GM18508 (cell line): ENCODE results near the gene FOXO4.
A peak's percentile ranks its signal among the peaks of the same experiment; 100 is the strongest.
"Not testable (repeated sequence)": the region's sequence is repeated elsewhere in the genome, so short reads cannot be mapped to it uniquely, and the experiment has no call there.

Source experiments
- ATAC-seq: cut with Tn5 transposase; IDR thresholded peaks from one replicate; pipeline ENCODE4 v1.9.1; 2021; ENCODE audit warnings: moderate number of reproducible peaks; ENCODE audit not compliant: insufficient read depth, unreplicated experiment

The FOXO4 gene, protein sequence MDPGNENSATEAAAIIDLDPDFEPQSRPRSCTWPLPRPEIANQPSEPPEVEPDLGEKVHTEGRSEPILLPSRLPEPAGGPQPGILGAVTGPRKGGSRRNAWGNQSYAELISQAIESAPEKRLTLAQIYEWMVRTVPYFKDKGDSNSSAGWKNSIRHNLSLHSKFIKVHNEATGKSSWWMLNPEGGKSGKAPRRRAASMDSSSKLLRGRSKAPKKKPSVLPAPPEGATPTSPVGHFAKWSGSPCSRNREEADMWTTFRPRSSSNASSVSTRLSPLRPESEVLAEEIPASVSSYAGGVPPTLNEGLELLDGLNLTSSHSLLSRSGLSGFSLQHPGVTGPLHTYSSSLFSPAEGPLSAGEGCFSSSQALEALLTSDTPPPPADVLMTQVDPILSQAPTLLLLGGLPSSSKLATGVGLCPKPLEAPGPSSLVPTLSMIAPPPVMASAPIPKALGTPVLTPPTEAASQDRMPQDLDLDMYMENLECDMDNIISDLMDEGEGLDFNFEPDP

GRCh38 chrX:71095555-71095980, at the start of gene FOXO4:
TSS of gene FOXO4 (plus strand) at chrX:71095851. CDS start at chrX:71096529, 678 bp downstream.
- no peak for ATAC-seq

DNA sequence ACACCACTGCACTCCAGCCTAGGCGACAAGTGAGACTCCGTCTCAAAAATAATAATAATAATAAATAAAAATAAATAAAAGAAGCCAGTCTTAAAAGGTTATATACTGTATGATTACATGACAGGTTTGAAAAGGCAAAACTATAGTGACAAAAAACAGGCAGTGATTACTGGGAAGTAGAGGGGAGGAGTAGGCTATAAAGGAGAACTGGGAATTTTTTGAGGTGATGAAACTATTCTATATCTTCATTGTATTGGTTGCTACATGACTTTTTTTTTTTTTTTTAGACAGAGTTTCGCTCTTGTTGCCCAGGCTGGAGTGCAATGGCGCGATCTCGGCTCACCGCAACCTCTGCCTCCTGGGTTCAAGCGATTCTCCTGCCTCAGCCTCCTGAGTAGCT, 47.8 kb upstream of the FOXO4 start:
- not testable (repeated sequence) for ATAC-seq

- ATAC-seq: no peak
Measured at GRCh38 chrX:71052721-71053120, 42.9 kb upstream of the FOXO4 start.

- ATAC-seq: peak; percentile 96
Measured at GRCh38 chrX:71053217-71053621, 42.4 kb upstream of the FOXO4 start.

DNA sequence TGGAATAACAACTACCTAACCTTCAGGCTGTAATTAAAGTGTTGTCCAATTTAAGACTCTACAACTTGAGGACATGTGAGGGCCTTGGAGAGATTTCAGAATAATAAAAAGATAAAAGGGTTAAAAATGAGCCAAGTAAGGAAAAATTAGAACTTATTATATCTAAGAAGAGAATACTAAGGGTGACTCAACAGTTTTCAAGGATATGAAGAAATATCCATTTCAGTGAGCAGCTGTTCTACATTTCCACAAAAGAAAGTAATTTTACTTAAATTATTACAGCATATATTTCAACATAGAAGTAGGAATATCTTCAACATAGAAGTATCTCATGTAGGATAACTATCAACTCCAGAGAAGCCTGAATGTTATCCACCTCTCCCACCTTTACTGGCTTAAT, 38.8 kb upstream of the FOXO4 start:
- no peak for ATAC-seq

- no peak for ATAC-seq
Measured at GRCh38 chrX:71057848-71058530, 37.7 kb upstream of the FOXO4 start.

DNA sequence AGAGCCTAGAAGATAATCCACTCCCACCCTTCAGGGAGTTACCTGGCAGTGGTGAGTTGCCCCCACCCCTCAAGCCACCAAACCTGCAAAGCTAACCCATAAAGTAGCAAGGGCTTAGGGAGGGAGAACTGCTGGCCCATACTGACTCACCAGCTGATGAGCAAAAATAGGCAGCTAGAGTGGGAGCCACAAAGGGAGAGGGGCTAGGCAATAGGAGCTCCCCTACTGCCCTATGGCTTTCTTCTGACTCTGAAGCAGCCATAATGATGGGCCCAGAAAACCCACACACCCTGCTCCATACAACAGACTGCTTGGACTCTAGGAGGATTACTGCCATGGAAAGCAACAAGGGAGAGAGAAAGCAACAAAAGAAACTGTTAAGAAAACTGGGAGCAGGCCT, 35.5 kb upstream of the FOXO4 start:
- no peak for ATAC-seq

DNA sequence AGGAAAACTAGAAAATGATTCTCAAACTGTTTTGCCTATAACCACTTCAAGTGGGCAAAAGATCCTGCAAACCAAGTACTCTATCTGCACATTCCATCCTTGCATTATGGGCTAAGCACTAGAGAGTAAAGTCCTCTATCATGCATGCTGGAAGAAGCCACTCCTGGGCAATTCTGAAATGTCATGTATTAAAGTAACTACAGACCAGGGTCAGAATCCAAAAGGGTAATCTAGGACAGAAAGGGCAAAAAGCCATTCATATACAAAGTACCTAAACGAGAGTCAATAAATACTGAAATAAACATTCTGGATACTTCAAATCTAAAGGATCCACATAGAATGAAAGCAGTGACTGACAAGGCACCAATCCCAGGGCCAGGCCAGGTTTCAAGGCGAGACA, 28.6 kb upstream of the FOXO4 start:
- ATAC-seq: no peak

DNA sequence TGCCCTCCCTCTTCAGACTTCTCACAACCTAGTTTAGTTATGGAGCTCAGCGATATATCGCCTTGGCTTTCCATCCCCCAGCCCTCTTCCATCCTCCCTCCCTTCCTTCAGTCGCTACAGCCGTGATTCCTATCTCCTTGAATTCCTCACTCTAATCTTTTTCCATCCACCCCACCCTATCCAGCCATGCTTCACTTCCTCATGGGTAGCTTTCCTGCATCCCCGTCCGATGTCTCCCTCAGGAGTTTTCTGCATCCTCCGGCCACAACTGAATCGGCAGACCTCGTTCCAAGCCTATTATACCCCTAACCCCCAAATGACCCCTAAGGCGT, 28.0 kb upstream of the FOXO4 start:
- ATAC-seq: no peak

- ATAC-seq: peak; percentile 93
Measured at GRCh38 chrX:71068044-71068918, 27.4 kb upstream of the FOXO4 start, which contains the start of gene SNX12. TSS of gene SNX12 (minus strand) at chrX:71068334. CDS start at chrX:71068306, 28 bp downstream.

DNA sequence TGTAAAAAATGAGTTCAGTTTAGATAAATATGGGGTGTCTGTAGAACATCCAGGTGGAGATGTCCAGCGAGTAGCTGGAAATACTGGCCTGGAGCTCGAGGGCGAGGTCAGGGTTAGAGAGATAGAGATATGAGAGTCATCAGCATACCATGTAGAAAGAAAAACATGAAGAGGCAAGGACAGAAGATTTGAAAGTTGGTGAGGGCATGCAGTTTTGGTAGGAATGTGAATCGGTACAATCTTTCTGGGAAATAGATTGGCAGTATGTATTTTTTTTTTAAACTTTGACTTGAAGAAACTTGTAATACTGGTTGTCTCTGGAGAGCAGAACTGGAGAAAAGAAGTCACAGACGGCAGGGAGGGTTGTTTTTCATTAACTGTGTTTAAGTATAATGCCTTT, 25.1 kb upstream of the FOXO4 start:
- no peak for ATAC-seq

DNA sequence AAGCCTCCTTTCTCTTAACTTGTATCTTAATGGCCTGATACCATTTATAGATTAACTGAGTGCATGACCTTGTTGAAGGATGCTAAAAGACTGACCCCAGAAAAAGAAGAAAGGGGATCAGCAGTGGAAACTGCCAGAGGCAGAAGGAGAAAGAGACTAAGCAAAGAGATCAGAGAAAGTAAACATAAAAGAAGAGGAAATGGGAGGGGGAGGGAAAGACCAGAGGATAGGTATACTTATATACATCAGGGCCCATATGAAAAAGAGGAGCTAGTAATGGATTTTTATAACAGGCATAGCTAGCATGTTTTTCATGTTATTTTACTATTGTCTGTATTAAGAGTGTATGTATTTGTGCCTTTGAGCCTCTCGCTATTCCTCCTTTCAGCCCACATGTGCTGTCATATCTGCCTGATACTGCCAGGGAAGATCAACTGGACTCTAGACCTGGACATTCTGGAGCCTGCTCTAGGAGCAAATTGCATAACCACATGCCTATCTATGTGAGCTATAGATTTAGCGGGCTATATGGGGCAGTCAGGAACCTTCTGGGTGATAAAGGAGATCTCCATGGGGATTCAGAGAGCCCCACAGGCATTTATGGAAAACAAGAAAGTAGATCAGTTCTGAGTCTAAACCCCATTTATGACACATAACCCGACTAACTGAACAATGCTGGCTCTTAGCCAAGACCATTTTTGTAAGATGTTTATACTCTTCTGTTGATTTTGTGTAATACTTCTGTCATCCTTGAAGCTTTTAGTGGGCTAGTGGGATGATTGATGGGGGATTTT, 14.1 kb upstream of the FOXO4 start:
- no peak for ATAC-seq

DNA sequence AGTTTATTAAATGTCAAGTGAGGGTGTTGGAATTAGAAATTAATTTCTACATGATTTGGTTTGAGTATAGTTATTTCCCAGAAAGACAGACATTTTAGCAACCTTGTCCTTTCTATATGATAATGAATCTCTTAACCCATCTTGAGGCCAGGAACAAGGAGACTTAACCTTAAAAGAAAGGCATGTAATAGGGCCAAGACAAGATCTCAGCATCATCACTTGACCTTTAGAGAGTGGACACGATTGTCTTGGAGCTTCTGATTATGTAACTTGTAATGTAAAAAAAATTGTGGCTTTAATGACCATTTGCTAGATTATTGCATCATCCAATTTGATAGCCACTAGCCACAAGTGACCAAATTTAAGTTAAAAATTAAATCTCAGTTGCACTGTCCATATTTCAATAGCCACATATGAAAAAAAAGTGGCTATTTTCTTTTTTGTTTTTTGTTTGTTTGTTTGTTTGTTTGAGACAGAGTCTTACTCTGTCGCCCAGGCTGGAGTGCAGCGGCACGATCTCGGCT, 13.5 kb upstream of the FOXO4 start:
- ATAC-seq: no peak

GRCh38 chrX:71082822-71083221, 12.8 kb upstream of the FOXO4 start:
- ATAC-seq: no peak

DNA sequence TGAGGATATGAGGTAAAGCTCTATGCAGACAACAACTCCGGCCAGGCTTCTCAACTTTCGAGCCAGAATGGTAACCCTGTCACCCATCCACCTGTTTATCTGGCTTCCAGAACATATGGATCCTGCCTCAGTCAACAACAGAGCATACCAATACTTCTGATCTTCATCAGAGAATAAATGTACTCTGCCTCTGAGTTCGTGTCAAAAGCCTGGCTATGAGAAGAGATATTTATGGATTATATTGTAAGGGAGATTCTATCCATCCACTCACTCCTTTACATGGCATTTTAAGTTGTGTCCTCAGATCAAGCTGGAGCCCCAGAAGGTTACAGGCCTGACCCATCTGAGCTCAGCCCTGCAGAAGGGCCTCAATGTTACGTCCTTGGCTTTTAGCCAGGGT, 9.8 kb upstream of the FOXO4 start:
- no peak for ATAC-seq

DNA sequence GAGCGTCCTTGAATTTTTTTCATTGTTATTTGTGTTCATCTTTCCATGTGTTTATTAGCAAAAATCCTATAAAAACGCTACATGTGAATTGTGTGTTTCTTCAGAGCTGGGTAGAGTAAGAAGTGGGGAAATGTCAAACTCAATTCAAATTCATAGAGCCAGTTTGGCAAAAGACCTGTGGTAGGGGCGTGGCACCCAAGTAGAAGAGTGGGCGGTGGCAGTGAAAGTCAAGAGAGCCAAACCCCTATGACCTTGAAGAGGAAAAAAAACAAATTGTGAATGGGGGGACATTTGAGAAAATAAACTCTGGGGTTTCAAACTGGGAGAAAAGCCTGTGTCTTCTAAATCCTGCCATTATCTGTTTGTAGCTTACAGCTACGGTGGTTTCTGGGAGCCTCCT, 4.4 kb upstream of the FOXO4 start:
- no peak for ATAC-seq

GRCh38 chrX:71095033-71095432, 618 bp upstream of the FOXO4 start:
- ATAC-seq: no peak

- no peak for ATAC-seq
Measured at GRCh38 chrX:71095981-71096759, 519 bp downstream of the FOXO4 start.

DNA sequence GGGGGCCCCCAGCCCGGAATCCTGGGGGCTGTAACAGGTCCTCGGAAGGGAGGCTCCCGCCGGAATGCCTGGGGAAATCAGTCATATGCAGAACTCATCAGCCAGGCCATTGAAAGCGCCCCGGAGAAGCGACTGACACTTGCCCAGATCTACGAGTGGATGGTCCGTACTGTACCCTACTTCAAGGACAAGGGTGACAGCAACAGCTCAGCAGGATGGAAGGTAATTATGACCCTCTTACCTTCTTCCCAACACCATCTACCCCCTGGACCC, 1.0 kb downstream of the FOXO4 start:
- ATAC-seq: no peak
